ENCODE results near the gene HDGFL2.

The HDGFL2 gene

GRCh38 chr19:4474514-4475022, 2.5 kb downstream of the HDGFL2 start (continued):
- TF ChIP-seq ZNF184 (tag by site-specific recombination; IDR thresholded peaks at IDR 0.05) (no peak), SETDB1 (IDR thresholded peaks at IDR 0.05; ENCODE audit: insufficient read length, low read length) (no peak), ZNF157 (tag by site-specific recombination; IDR thresholded peaks at IDR 0.05) (no peak), KLF17 (tag by site-specific recombination; IDR thresholded peaks at IDR 0.05) (no peak), ZNF704 (tag by site-specific recombination; IDR thresholded peaks at IDR 0.05) (no peak), ZNF239 (tag by site-specific recombination; IDR thresholded peaks at IDR 0.05) (no peak), ZNF341 (tag by site-specific recombination; IDR thresholded peaks at IDR 0.05; ENCODE audit: low read depth) (peak; percentile 96), PRDM1 (tag by site-specific recombination; IDR thresholded peaks at IDR 0.05) (peak; percentile 94), ZNF18 (tag by site-specific recombination; IDR thresholded peaks at IDR 0.05) (no peak), SCRT2 (tag by site-specific recombination; IDR thresholded peaks at IDR 0.05) (no peak), ZNF707 (tag by site-specific recombination; IDR thresholded peaks at IDR 0.05) (no peak), TSHZ1 (tag by site-specific recombination; IDR thresholded peaks at IDR 0.05; ENCODE audit: borderline replicate concordance) (no peak), ZNF600 (tag by site-specific recombination; IDR thresholded peaks at IDR 0.05) (no peak), ZFP69B (tag by site-specific recombination; IDR thresholded peaks at IDR 0.05) (no peak), ZSCAN16 (tag by site-specific recombination; IDR thresholded peaks at IDR 0.05) (no peak), ZBTB11 (tag by site-specific recombination; conservative IDR thresholded peaks at IDR 0.05; ENCODE audit: low read depth) (peak; percentile 30; the same call in 1 of the 2 replicates), PATZ1 (tag by site-specific recombination; IDR thresholded peaks at IDR 0.05) (peak; percentile 92), SP2 (tag by site-specific recombination; IDR thresholded peaks at IDR 0.05) (peak; percentile 92), ZBTB48 (tag by site-specific recombination; IDR thresholded peaks at IDR 0.05) (peak; percentile 65), ZNF501 (tag by site-specific recombination; IDR thresholded peaks at IDR 0.05) (no peak), ZNF76 (tag by site-specific recombination; IDR thresholded peaks at IDR 0.05; ENCODE audit: borderline replicate concordance, low read depth) (peak; percentile 62; the same call in 1 of the 2 replicates), ZNF202 (tag by site-specific recombination; IDR thresholded peaks at IDR 0.05; ENCODE audit: borderline replicate concordance) (no peak), ZBTB10 (tag by site-specific recombination; IDR thresholded peaks at IDR 0.05) (0 out of 2 replicates have a peak, but pooled peaks have one; percentile 33)

All from HEK293 (cell line).